K562 (cell line): ENCODE data around the gene TRERF1. TPM values are rescaled to one million over a fixed set of nuclear protein-coding genes. Genes with fewer than 3 reads are reported as not detected.

ENCODE experiments used
- ATAC-seq: fragments of 200-7000 bp; cut with Tn5 transposase; 3 replicates; pipeline ENCODE4 v1.9.1; 2020; ENCODE audit warnings: moderate library complexity
- BruUV-seq: library from RNA; stranded (reverse); fragments of 400-500 nt; replicated peaks from 2 replicates; lab custom pipeline; 2021; lab: Mats Ljungman, UMichigan
- CTCF ChIA-PET: fragments of 300-600 bp; formaldehyde crosslinking; extraction: SDS; loops from one replicate; lab custom pipeline; 2021; ENCODE audit warnings: low intra/inter-chr PET ratio; lab: Yijun Ruan, JAX
- POLR2A ChIA-PET: fragments of 300-600, 350-650 bp; sonication (Branson Sonifier 250); formaldehyde crosslinking; extraction: SDS; loops from one replicate; lab custom pipeline; 2021; ENCODE audit warnings: antibody characterized with exemption, inconsistent platforms; lab: Yijun Ruan, JAX
- DNase-seq, 4 experiments: peaks; one replicate each; pipeline versions ENCODE4 v3.0.0 to v3.0.0-alpha.2; 2011 to 2018; ENCODE audit warnings: low spot score in 3 of 4, mixed read lengths in 3 of 4; ENCODE audit errors: extremely low read depth in 1 of 4
- FAIRE-seq: peaks from 2 replicates; lab custom pipeline; 2011; peaks lifted over from hg19 to GRCh38; lab: Jason Lieb, UNC
- H2AFZ ChIP-seq: 2 replicates; pipeline ENCODE4 v1.6.0; 2011; ENCODE audit warnings: low read depth, low read length, control low read depth, inconsistent platforms
- H3K27ac ChIP-seq: fragments of 200-600 bp; 3 replicates; pipeline ENCODE4 v1.8.0; 2011; ENCODE audit warnings: low read depth, mild to moderate bottlenecking, control low read depth, inconsistent platforms, low read length, moderate library complexity, mixed read lengths; ENCODE audit errors: extremely low read depth
- H3K27me3 ChIP-seq, 2 experiments: fragments of 300-600 bp in 1 of 2; 2 replicates in 1 of 2; 3 replicates in 1 of 2; pipeline versions ENCODE4 v1.6.0 to v1.8.0; 2011; ENCODE audit warnings: inconsistent platforms in 2 of 2, low read length in 2 of 2, mild to moderate bottlenecking in 1 of 2, mixed read lengths in 1 of 2, moderate library complexity in 1 of 2; ENCODE audit not compliant: control insufficient read depth in 2 of 2, insufficient read depth in 2 of 2
- H3K36me3 ChIP-seq: fragments of 300-600 bp; 3 replicates; pipeline ENCODE4 v1.8.0; 2011; ENCODE audit warnings: mild to moderate bottlenecking, low read length, inconsistent platforms; ENCODE audit not compliant: control insufficient read depth, insufficient read depth
- H3K4me1 ChIP-seq, 2 experiments: fragments of 200-600 bp in 1 of 2; replicated peaks in 1 of 2; 2 replicates in 1 of 2; 3 replicates in 1 of 2; pipeline versions ENCODE4 v1.5.1 to v1.8.0; 2011; ENCODE audit warnings: inconsistent platforms in 2 of 2, low read length in 2 of 2, mild to moderate bottlenecking in 1 of 2, mixed read lengths in 1 of 2, moderate library complexity in 1 of 2; ENCODE audit not compliant: control insufficient read depth in 2 of 2, insufficient read depth in 2 of 2
- H3K4me2 ChIP-seq: 2 replicates; pipeline ENCODE4 v1.6.1; 2011; ENCODE audit warnings: low read length, control low read depth, inconsistent platforms, mixed read lengths; ENCODE audit not compliant: insufficient read depth
- H3K4me3 ChIP-seq: fragments of 200-600 bp; sonication (generic), shearing (Covaris generic); 2 replicates; pipeline ENCODE4 v1.5.1; 2016; ENCODE audit warnings: control low read depth, inconsistent platforms
- H3K79me2 ChIP-seq: fragments of 200-600 bp; 3 replicates; pipeline ENCODE4 v1.8.0; 2011; ENCODE audit warnings: low read length, inconsistent platforms; ENCODE audit not compliant: control insufficient read depth, insufficient read depth
- H3K9ac ChIP-seq, 2 experiments: 2 replicates each; pipeline versions ENCODE4 v1.6.0 to v1.6.1; 2011; ENCODE audit warnings: low read depth in 2 of 2, low read length in 2 of 2, control low read depth in 1 of 2, inconsistent platforms in 1 of 2, mild to moderate bottlenecking in 1 of 2, mixed read lengths in 1 of 2; ENCODE audit not compliant: insufficient read depth in 1 of 2
- H3K9me1 ChIP-seq: one replicate; pipeline ENCODE4 v1.6.0; 2011; ENCODE audit warnings: inconsistent platforms, mild to moderate bottlenecking, low read length, moderate library complexity; ENCODE audit not compliant: control insufficient read depth, insufficient read depth
- H3K9me3 ChIP-seq: replicated peaks from 2 replicates; pipeline ENCODE4 v1.5.1; 2011; ENCODE audit warnings: low read depth, low read length, inconsistent platforms; ENCODE audit not compliant: control insufficient read depth, insufficient read depth
- H4K20me1 ChIP-seq: replicated peaks from 2 replicates; pipeline ENCODE4 v1.6.1; 2011; ENCODE audit warnings: low read length, inconsistent platforms, mixed read lengths; ENCODE audit not compliant: control insufficient read depth, insufficient read depth
- ATF1 ChIP-seq, 2 experiments: fragments of 450-650 bp in 1 of 2; IDR thresholded peaks; 2 replicates each; pipeline ENCODE4 v1.6.1; 2016; ENCODE audit warnings: missing compliant biosample characterization in 1 of 2, missing genetic modification characterization in 1 of 2
- ELF4 ChIP-seq: fragments of 450-650 bp; formaldehyde crosslinking; IDR thresholded peaks from 2 replicates; pipeline ENCODE4 v1.4.0; 2022; ENCODE audit warnings: missing genetic modification characterization
- GTF2A2 ChIP-seq: IDR thresholded peaks from 2 replicates; pipeline ENCODE4 v1.6.1; 2016; ENCODE audit warnings: mild to moderate bottlenecking, missing genetic modification characterization, missing compliant biosample characterization
- NR4A1 ChIP-seq, 2 experiments: fragments of 250-450 bp in 1 of 2; fragments of 450-650 bp in 1 of 2; sonication (Bioruptor Pico) in 1 of 2; IDR thresholded peaks; 2 replicates each; pipeline versions ENCODE4 v1.4.0 to v1.6.1; 2016 to 2020; ENCODE audit warnings: mild to moderate bottlenecking in 2 of 2, missing compliant biosample characterization in 1 of 2, missing genetic modification characterization in 1 of 2, moderate library complexity in 1 of 2
- PHB ChIP-seq: fragments of 250-450 bp; sonication (Bioruptor Pico); IDR thresholded peaks from 2 replicates; pipeline ENCODE4 v1.5.0; 2021
- ZBTB17 ChIP-seq: fragments of 450-650 bp; formaldehyde crosslinking; IDR thresholded peaks from 2 replicates; pipeline ENCODE4 v1.4.0; 2020; ENCODE audit warnings: mild to moderate bottlenecking
- ZC3H8 ChIP-seq: fragments of 450-650 bp; IDR thresholded peaks from 2 replicates; pipeline ENCODE4 v1.6.1; 2017
- ZNF444 ChIP-seq: fragments of 250-450 bp; sonication (Bioruptor Pico); IDR thresholded peaks from 2 replicates; pipeline ENCODE4 v1.4.0; 2020; ENCODE audit warnings: mild to moderate bottlenecking, moderate library complexity
- WGBS: fragments of 100-300 bp; shearing (Covaris generic); methylation state at CpG from one replicate; pipeline ENCODE4 v1.1.6; 2016; ENCODE audit warnings: low coverage, mixed read lengths; ENCODE audit not compliant: insufficient coverage; ENCODE audit errors: missing lambda C conversion rate; 5-methylcytosine and 5-hydroxymethylcytosine counted together
- in situ Hi-C: fragments of 300-500 bp; cut with MboI; formaldehyde crosslinking; loops from 4 replicates; pipeline ENCODE4 v1.15.0; 2018; ENCODE audit warnings: inconsistent platforms, mixed read lengths
- intact Hi-C: fragments of 100-400 bp; cut with micrococcal nuclease; formaldehyde crosslinking; loops from 2 replicates; pipeline ENCODE4 v1.14.2; 2022
- polyA plus RNA-seq, 8 experiments: library from polyadenylated mRNA; depleted of rRNA in 4 of 8; stranded (reverse) in 5 of 8; unstranded in 3 of 8; fragments of >200 nt; fragmentation: Nextera tagmentation in 2 of 8; fragmentation: Illumina TruSeq in 1 of 8; extraction: Ambion mirVana in 2 of 8; extraction: Trizol in 1 of 8; gene quantifications; 2 replicates each; pipeline versions ENCODE4 v1.2.1 to v1.2.3, GENCODE V29; 2011 to 2014; ENCODE audit warnings: inconsistent platforms in 1 of 8, missing spikeins in 1 of 8
- total RNA-seq, 7 experiments: library from RNA; depleted of rRNA in 6 of 7; stranded (reverse); fragments of >200 nt in 6 of 7; fragmentation: Illumina TruSeq in 2 of 7; extraction: Trizol in 2 of 7; gene quantifications; 2 replicates each; pipeline versions ENCODE4 v1.2.1 to v1.2.3, GENCODE V29; 2011 to 2021; ENCODE audit warnings: low replicate concordance in 1 of 7
- TF ChIP-seq, protein P1 (sequence below): fragments of 250-450 bp; sonication (Bioruptor Pico); IDR thresholded peaks from 2 replicates; pipeline ENCODE4 v1.8.0; 2021; ENCODE audit warnings: moderate library complexity, mild to moderate bottlenecking, inconsistent platforms
- TF ChIP-seq, protein P2 (sequence below): fragments of 200-800 bp; sonication (Bioruptor generic); IDR thresholded peaks from 2 replicates; pipeline ENCODE4 v1.6.1; 2017; ENCODE audit warnings: missing genetic modification characterization, missing compliant biosample characterization

The TRERF1 gene
- total and polyA plus RNA-seq, 9 of the 15 experiments (the other 6 are each of a cell fraction or from before 2014, with no cell fraction given), result 0.04 to 0.20 (median 0.07) TPM; not detected in 3

DNA sequence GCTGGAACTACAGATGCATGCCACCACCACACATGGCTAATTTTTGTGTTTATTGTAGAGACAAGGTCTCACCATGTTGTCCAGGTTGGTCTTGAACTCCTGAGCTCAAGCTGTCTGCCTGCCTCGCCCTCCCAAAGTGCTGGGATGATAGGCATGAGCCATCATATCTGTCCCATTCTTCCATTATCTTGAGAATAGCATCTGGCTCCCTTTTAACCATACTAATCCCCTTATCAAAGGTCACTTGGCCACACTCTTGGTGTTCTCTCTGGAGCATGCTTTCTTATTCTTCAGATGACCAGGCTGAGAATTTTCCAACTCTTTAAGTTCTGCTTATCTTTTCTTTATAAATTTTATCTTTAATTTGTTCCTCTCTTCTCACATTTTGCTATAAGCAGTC, 15.9 kb upstream of the TRERF1 start:
- no peak overlapping the region for H3K4me3 ChIP-seq
- POLR2A ChIA-PET, result interaction anchor here (0.7 kb wide), 1 partner anchor 200 kb away, joined by 4 read pairs; no protein-coding TSS in a partner anchor
- peak overlapping the region; percentile 42; the same call in 1 of the 2 replicates for H3K4me2 ChIP-seq
- no peak overlapping the region for H2AFZ ChIP-seq
- no peak overlapping the region; the same call in 2 of the 3 replicates for H3K27ac ChIP-seq
- H3K9me3 ChIP-seq, result peaks cover 4% of the 10 kb centered on the region; the same call in 1 of the 2 replicates
- FAIRE-seq (peak; percentile 91), DNase-seq (peak in 2 of 4 experiments; percentile 26 to 51), ATAC-seq (no peak)
- 0% methylated on average over 1 of the region's 1 CpG for WGBS
- CTCF ChIA-PET, result no interaction called here
- no peak overlapping the region for H3K9ac ChIP-seq
- no TSS peak for BruUV-seq
- no peaks in the 10 kb centered on the region for H3K36me3 ChIP-seq
- peaks cover 4 to 5% of the 10 kb centered on the region in 2 experiments; a peak in 4 of 5 replicates for H3K27me3 ChIP-seq
- no peaks in the 10 kb centered on the region for H3K9me1 ChIP-seq
- H3K79me2 ChIP-seq, result no peaks in the 10 kb centered on the region
- no peaks in the 10 kb centered on the region for H4K20me1 ChIP-seq
- H3K4me1 ChIP-seq, result peaks cover 4 to 6% of the 10 kb centered on the region in 2 experiments; a peak in 3 of 5 replicates
- intact Hi-C loops (no loop called here), in situ Hi-C loops (no loop called here)
- no peak for TF ChIP-seq ZC3H8
- TF ChIP-seq GTF2A2 (tag), result no peak
- TF ChIP-seq ELF4, result no peak
- TF ChIP-seq NR4A1 (CRISPR knock-in tag; IDR thresholded peaks at IDR 0.05), result no peak
- no peak for TF ChIP-seq NR4A1 (tag; IDR thresholded peaks at IDR 0.05)
- TF ChIP-seq, protein P1, sequence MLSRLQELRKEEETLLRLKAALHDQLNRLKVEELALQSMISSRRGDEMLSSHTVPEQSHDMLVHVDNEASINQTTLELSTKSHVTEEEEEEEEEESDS (CRISPR knock-in tag), result no peak
- no peak for TF ChIP-seq PHB (CRISPR knock-in tag)
- no peak for TF ChIP-seq ATF1 (CRISPR knock-in tag; IDR thresholded peaks at IDR 0.05)
- no peak for TF ChIP-seq ATF1 (tag; IDR thresholded peaks at IDR 0.05)
- no peak for TF ChIP-seq ZBTB17
- TF ChIP-seq, protein P2, sequence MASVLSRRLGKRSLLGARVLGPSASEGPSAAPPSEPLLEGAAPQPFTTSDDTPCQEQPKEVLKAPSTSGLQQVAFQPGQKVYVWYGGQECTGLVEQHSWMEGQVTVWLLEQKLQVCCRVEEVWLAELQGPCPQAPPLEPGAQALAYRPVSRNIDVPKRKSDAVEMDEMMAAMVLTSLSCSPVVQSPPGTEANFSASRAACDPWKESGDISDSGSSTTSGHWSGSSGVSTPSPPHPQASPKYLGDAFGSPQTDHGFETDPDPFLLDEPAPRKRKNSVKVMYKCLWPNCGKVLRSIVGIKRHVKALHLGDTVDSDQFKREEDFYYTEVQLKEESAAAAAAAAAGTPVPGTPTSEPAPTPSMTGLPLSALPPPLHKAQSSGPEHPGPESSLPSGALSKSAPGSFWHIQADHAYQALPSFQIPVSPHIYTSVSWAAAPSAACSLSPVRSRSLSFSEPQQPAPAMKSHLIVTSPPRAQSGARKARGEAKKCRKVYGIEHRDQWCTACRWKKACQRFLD (CRISPR knock-in tag), result no peak
- no peak for TF ChIP-seq ZNF444 (CRISPR knock-in tag)
